ENCODE results near the gene ZNF283. TPM values are rescaled to one million over a fixed set of nuclear protein-coding genes. Genes with fewer than 3 reads are reported as not detected.

Gene ZNF283
- total and polyA plus RNA-seq, 9 of the 15 experiments (the other 6 are each of a cell fraction or from before 2014, with no cell fraction given), result 6.0 to 19.5 (median 9.8) TPM

- TF ChIP-seq ZNF696 (CRISPR knock-in tag; conservative IDR thresholded peaks at IDR 0.05) (no peak), MIER1 (IDR thresholded peaks at IDR 0.05; ENCODE audit: low read depth) (no peak), GTF3C2 (IDR thresholded peaks at IDR 0.05; ENCODE audit: borderline replicate concordance, extremely low read depth, insufficient read length) (no peak), ZSCAN32 (CRISPR knock-in tag; IDR thresholded peaks at IDR 0.05) (no peak), ARID1B (IDR thresholded peaks at IDR 0.05) (peak; percentile 88), HNRNPK (IDR thresholded peaks at IDR 0.05; ENCODE audit: low read depth, low read length, poor library complexity, severe bottlenecking) (no peak), RAD21 (CRISPR knock-in tag; conservative IDR thresholded peaks at IDR 0.05 in 1 of 2, IDR thresholded peaks at IDR 0.05 in 1 of 2) (peak in 1 of 2 experiments; percentile 23; a peak in 1 of 4 replicates), EP400 (IDR thresholded peaks at IDR 0.05) (peak; percentile 42), ZNF639 (CRISPR knock-in tag; conservative IDR thresholded peaks at IDR 0.05 in 1 of 2, IDR thresholded peaks at IDR 0.05 in 1 of 2) (no peak; a peak in 1 of 4 replicates), TFAP4 (CRISPR knock-in tag; IDR thresholded peaks at IDR 0.05; ENCODE audit: borderline replicate concordance) (peak; percentile 88), ESRRA (IDR thresholded peaks at IDR 0.05; ENCODE audit: borderline replicate concordance, low read depth) (no peak), MAZ (CRISPR knock-in tag; conservative IDR thresholded peaks at IDR 0.05 in 1 of 2, IDR thresholded peaks at IDR 0.05 in 1 of 2) (peak; percentile 99), ZSCAN29 (IDR thresholded peaks at IDR 0.05) (no peak), DACH1 (IDR thresholded peaks at IDR 0.05; ENCODE audit: partially characterized antibody) (peak; percentile 55), CBX3 (IDR thresholded peaks at IDR 0.05; ENCODE audit: borderline replicate concordance in 1 of 2, low read length in 2 of 2) (0 out of 3 replicates have a peak, but pooled peaks of 1 of the 2 experiments have one; percentile 48), MED1 (CRISPR knock-in tag; IDR thresholded peaks at IDR 0.05; ENCODE audit: borderline replicate concordance) (no peak), MECOM (CRISPR knock-in tag; IDR thresholded peaks at IDR 0.05) (no peak), STAT5B (CRISPR knock-in tag; IDR thresholded peaks at IDR 0.05) (no peak), FOXJ3 (CRISPR knock-in tag; IDR thresholded peaks at IDR 0.05) (no peak)
Measured at GRCh38 chr19:43784241-43784980, 42.7 kb upstream of the ZNF283 start (continued).

All from K562 (cell line).